CD4-positive, alpha-beta T cell treated with Interleukin-17A for 1 hour (primary cell): Measurements from ENCODE around the gene LILRA1.
"Not testable (repeated sequence)": the region's sequence is repeated elsewhere in the genome, so short reads cannot be mapped to it uniquely, and the experiment has no call there.

Experiments
- DNase-seq: peaks from one replicate; pipeline ENCODE4 v3.0.0-alpha.2; 2020

LILRA1 gene

DNA sequence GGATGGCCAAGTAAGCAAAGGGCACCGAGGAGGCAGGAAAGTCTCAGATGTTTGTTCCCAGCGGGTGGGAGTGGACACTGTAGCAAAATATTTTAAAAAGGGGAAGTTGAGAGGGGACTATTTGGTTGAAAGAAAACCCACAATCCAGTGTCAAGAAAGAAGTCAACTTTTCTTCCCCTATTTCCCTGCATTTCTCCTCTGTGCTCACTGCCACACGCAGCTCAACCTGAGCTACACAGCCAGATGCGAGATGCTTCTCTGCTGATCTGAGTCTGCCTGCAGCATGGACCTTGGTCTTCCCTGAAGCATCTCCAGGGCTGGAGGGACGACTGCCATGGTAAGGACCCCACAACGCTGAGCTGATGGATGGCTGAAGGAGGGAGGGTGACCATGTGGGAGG is at the start of gene LILRA1:
TSS of gene LILRA1 (plus strand) at position 188 of the 400 bp plus-strand sequence. CDS start 613 bp downstream, outside the sequence.
- DNase-seq = not testable (repeated sequence)

DNA sequence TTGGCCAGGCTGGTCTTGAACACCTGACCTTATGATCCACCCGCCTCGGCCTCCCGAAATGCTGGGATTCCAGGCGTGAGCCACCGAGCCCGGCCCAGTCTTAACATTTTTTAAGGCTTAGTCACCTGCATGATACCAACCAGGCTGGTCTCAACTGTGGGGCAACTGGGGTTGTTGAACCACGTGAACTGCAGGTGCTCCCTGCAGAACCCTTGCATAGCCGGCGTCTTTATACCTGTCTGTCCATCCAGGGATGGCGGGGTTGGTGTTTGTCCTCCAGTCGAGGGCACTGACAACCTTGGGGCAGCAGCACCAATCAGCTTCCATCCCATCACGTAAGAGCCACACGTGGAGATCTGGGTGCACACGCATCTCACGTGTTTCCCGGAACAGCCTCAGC is 44.6 kb upstream of the LILRA1 start:
- DNase-seq = no peak

DNA sequence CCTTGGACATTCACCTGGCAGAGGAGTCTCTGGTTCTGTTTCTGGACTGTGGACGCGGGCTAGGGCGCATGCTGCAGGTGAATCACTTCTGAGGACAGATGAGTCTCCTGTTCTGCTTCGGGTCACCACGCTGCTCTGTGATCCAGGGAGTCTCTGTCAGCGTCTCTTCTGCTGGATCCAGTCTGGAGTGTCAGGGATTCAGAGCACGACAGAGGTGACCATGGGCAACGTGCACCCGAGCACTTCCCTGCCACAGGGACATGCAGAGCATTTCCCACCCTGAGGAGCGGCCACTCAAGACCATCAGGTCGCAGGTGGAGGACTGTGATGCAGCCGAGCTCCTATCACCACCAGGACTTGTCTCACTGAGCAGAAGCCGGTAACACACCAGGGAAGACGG is 44.2 kb upstream of the LILRA1 start:
- no peak for DNase-seq

DNA sequence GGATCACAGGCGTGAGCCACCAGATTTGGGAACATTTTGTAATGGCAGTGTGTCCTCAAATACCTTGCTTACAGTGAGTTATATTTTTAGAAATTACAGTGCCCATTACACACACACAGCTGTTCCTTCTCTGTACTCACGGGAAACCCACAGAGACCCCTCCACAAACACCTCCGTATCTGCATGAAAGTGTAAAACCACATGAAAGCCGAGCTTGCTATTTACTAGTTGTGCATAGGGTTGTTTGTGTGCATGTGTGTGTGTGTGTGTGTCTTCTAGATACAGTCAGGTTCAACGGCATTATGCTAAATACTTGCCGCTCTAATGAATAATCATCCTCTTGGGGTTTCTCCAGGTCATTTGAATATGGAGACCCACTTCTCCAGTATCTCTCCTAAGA is 42.1 kb upstream of the LILRA1 start:
- peak; percentile 72 for DNase-seq

DNA sequence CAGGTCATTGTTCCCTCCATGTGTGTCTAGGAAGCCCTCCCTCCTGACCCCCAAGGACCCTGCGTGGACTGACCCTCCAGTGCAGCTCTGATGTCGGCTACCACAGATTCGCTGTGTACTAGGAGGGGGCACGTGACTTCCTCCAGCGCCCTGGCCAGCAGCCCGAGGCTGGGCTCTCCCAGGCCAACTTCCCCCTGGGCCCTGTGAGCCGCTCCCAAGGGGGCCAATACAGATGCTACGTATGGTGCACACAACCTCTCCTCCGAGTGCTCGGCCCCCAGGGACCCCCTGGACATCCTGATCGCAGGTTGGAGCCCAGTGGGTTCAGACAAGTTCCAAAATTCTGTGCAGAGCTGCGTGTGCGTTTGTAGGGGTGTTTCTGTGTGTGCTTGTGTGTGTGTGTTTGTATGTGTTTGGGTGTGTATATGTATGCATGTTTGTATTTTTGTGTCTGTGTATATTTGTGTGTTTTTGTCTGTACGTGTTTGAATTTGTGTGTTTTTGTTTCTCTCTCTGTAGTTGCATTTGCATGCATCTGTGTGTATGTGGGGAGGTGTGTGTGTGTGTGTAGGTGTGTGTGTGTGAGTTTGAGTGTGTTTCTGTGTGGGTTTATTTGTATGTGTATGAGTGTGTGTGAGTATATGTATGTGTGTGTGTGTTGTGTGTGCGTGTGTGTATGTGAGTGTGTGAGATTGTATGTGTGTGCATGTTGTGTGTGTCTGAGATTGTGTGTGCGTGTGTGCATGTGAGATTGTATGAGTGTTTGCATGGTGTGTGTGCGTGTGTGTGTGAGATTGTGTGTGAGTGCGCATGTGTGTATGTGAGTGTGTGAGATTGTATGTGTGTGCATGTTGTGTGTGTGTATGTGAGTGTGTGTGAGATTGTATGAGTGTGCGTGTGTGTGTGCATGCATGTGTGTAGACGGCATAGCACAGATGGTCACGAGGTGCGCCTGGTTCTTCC is 41.2 kb upstream of the LILRA1 start:
- no peak for DNase-seq

DNA sequence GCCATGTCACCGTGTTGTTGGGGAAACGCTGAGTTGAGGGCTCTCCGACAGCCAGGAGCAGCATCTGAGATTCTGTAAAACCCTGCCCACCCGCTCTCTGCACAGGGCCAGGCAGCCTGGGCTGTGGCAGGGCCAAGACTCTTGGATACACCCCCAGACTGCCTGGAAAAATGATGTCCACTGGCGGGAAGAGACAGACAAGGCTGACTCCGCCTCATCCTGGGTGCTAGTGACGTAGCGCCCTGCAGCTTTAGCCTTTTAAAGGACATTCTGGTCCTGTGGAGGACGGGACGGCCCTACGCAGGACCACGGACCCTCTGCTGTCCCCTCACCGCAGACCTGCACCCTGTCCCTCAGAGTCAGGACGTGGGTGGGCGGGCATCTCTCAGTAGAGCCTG is 40.5 kb upstream of the LILRA1 start:
- DNase-seq = no peak

DNA sequence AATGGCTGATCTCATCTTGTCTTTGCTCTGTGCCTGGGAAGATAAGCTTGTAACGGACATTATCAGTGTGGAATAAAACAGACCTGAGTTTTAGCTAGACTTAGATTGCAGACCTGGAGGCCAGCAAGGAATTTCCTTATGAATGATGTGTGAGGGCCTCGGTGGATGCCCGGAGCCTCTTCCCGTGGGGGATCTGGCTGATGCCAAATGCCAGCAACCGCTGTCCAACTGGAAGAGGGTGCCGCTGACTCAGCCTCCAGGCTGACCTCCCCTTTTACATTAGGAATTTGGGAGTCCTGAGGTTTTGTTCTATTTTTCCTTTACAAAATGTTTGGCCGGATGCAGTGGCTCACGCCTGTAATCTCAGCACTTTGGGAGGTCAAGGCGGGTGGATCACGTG is 39.4 kb upstream of the LILRA1 start:
- DNase-seq = no peak

DNA sequence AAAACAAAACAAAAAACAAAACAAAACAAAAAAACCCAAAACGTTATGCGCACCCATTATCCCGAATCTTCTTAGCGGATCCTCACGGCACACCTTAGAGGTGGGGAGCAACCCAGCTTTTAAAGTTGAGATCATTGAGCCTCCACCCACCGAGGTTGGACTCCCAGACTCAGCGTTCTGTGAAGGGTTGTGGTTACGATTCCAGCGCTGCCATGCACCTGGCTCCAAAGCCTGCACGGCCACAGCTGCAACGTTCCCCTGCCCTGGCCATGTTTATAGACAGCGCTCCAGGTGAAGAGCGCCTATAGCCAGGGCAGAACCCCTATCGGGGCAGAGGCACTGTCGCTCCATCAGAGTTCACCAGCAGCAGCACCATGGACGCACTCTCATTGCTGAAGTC is 38.5 kb upstream of the LILRA1 start:
- DNase-seq = no peak

DNA sequence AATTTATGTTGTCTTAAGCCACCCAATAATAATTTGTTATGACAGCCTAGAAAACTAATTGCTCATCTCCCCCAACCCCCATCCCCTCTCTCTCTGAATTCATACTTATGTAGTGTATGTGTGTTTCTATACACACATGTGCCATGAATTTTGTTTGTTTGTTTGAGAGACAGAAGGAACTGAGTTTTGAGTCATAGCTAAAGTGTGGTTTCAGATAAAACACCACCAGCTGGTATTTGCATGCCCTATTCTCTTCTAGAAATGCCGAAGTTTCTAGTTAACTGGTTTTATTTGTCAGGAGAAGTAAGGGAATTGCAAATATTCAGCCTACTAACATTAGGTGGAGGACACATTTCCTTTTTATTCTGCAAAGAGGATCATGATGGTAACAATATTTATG is 37.2 kb upstream of the LILRA1 start:
- DNase-seq = no peak

DNA sequence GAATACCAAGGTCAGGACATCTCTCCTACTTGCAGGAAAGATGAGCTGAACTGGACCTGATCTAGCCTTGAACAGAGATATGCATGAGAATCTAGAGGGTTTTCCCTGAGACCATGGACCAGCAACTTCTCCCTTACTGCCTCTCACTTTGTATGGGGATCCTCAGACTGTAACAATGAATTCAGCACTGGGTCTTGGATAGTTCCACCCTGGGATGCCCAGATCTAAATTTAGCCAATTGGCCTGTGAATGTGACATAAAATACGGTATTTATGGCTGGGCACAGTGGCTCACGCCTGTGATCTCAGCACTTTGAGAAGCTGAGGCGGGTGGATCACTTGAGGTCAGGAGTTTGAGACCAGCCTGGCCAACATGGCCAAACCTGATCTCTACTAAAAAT is 35.1 kb upstream of the LILRA1 start:
- no peak for DNase-seq

DNA sequence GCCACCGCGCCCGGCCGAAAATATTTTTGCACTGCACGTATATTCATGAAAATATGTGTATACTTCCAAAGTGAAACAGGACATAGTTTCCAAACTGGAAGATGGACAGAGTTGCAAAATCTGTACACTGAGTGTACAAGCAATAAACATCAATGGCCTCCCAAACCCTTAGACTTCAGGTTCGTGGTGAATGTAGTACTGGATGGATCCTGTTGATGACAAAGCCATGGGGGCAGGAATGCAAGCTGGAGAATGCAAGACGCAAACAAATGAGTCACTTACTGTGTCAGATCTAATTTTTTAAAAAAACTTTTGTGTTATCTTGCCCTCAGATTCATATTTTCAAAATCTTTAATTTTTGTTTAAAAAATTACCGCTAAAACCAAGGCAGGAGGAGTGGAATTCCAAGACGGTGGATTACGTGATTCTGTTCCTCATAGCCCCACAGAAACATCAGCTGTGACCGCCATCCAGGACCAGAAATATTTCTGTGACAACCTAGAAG is 32.5 kb upstream of the LILRA1 start:
- no peak for DNase-seq

DNA sequence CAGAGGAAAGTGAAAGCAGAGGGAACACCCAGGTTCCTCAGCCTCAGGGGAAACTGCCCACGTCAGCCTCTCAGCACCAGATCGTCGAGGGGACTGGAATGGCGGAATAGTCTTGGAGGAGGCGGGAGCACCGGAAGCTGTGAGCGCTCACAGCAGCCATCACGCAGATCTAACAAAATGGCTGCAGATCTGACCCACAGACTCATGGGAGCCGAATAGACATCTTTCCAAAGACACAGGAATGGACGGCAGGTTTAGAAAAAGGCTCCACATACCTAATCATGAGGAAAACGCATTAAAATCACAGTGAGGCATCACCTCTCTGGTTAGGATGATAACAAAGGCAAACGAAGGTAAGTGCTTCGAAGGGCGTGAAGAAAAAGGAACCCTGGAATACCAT is 31.6 kb upstream of the LILRA1 start:
- DNase-seq = no peak

DNA sequence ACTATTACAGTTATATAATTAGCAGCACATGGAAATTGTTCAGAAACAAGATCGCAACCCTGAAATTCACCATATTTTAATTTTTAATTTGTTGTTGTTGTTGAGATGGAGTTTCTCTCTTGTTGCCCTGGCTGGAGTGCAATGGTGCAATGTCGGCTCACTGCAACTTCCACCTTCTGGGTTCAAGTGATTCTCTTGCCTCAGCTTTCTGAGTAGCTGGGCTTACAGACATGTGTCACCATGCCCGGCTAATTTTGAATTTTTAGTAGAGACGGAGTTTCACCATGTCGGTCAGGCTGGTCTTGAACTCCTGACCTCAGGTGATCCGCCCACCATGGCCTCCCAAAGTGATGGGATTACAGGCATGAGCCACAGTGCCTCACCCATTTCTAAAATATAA is 30.2 kb upstream of the LILRA1 start:
- DNase-seq = not testable (repeated sequence)

DNA sequence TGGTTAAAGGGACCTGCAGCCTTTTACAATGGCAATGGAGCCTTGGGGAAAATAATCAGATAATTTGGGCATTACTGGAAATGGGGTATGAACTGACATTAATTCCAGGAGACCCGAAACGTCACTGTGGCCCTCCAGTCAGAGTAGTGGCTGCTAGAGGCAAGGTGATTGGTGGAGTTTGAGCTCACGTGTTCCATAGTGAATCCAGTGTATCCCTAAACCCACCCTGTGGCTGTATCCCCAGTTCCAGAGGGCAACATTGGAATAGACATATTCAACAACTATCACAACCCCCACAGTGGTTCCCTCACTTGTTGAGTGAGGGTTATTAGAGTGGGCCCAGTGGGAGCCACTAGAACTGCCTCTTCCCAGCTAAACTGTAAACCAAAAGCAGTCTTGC is 23.1 kb upstream of the LILRA1 start:
- DNase-seq = no peak

DNA sequence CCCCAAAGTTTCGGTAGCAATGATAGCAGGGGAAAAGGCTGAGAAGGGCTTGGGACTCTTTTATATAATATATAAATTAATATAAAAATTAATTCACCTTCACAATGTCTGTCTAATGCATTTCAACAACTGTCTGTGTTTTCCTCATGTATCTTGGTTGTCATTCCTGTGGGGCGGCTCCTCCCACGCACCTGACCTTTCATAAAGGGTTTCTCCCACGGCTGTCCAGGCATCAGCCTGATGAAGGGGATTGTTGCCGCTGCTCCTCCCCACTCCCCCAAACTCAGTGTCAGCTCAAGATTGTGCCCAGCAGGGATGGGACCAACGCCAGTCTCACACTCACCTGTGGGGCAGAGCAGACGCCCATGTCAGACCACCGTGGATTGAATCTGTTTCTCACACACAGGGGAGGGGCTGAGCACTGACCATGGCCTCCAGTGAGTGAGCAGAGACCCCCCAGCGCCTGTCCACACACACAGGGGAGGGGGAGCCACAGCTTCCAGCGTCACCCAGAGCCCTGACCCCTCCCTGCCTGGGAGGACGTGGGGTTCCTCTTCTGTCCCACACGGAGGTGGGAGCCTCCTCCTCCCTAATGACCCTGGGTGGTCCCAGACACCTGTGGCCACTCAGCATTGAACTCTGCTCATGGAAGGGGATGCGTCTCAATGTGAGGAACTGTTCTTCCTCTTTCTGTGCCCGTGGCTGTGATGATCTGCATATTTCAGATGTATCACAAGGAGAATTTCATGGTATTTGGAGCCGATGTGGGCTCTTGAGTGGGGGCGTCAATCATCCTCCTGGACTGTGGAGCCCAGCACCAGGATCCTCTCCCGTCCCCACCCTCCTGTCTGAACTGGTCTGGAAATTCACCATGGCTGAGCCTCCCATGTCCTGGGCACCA is 21.5 kb upstream of the LILRA1 start:
- DNase-seq = not testable (repeated sequence)

DNA sequence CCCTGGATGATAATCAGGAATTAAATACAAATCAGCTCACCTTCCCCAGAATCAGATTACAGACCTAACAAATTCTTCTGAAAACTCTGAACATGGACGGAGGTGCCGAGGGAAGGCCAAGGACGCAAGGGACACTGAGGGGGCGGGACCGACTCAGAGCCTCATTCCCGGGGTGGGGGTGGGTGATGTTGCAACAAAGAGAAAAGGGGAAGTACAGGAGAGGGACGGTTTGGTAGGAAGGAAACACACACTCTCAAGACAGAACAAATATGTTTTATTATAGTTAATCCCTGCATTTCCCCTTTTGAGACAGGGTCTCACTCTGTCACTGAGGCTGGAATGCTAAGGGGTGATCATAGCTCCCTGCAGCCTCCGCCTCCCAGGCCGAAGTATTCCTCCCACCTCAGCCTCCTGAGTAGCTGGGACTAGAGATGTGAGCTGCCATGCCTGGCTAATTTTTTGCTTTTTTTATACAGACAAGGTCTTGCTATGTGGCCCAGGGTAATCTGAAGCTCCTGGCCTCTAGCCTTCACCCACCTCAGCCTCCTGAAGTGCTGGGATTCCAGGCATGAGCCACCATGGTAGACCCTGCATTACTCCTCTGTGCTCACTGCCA is 20.6 kb upstream of the LILRA1 start:
- no peak for DNase-seq

DNA sequence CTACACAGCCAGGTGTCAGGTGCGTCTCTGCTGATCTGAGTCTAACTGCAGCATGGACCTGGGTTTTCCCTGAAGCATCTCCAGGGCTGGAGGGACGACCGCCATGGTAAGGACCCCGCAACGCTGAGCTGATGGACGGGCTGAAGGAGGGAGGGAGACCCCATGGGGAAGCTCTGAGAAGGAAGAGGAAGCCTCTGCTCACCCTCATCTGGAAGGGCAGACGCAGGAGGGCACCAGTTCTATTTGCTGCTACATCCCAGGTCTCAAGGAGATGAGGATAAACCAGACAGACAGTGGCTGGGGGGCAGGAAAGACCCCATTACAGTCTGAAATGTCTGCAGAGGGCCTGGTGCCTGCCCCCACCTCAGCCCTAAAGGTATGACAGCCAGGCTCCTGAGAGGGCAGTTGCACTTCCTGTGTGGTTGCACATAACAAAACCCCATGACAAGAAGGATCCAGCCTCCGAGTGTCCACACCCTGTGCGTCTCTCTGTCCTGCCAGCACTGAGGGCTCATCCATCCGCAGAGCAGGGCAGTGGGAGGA is 20.0 kb upstream of the LILRA1 start, which contains the start of gene LILRA2:
TSS of gene LILRA2 (plus strand) at position 461 of the 543 bp plus-strand sequence. CDS start 89 bp downstream, outside the sequence.
- DNase-seq = no peak

DNA sequence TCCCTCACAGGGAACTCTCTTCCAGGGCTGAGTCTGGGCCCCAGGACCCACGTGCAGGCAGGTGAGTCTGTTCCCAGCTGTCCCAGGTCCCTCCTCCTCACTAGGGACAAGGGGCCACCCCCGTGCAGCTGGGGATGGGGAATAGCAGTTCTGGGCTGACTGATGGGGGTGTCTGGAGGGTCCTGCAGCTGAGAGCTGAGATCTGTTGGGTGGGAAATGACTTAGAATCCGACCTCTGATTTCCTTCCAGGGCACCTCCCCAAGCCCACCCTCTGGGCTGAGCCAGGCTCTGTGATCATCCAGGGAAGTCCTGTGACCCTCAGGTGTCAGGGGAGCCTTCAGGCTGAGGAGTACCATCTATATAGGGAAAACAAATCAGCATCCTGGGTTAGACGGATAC is 19.4 kb upstream of the LILRA1 start:
- no peak for DNase-seq

DNA sequence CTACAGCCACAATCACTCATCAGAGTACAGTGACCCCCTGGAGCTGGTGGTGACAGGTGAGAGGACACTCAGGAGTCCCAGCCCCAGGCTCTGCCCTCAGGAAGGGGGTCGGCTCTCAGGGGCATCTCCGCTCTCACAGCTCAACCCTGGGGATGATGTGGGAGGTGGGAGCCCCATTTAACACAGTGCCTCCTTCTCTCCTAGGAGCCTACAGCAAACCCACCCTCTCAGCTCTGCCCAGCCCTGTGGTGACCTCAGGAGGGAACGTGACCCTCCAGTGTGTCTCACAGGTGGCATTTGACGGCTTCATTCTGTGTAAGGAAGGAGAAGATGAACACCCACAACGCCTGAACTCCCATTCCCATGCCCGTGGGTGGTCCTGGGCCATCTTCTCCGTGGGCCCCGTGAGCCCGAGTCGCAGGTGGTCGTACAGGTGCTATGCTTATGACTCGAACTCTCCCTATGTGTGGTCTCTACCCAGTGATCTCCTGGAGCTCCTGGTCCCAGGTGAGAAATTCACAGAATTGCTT is 18.8 kb upstream of the LILRA1 start:
- DNase-seq = no peak

DNA sequence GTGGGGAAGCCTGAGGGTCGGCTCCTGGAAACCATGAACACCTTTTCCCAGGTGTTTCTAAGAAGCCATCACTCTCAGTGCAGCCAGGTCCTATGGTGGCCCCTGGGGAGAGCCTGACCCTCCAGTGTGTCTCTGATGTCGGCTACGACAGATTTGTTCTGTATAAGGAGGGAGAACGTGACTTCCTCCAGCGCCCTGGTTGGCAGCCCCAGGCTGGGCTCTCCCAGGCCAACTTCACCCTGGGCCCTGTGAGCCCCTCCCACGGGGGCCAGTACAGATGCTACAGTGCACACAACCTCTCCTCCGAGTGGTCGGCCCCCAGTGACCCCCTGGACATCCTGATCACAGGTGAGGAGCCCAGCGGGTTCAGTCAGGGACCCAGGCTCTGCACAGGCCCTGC is 18.2 kb upstream of the LILRA1 start:
- not testable (repeated sequence) for DNase-seq

DNA sequence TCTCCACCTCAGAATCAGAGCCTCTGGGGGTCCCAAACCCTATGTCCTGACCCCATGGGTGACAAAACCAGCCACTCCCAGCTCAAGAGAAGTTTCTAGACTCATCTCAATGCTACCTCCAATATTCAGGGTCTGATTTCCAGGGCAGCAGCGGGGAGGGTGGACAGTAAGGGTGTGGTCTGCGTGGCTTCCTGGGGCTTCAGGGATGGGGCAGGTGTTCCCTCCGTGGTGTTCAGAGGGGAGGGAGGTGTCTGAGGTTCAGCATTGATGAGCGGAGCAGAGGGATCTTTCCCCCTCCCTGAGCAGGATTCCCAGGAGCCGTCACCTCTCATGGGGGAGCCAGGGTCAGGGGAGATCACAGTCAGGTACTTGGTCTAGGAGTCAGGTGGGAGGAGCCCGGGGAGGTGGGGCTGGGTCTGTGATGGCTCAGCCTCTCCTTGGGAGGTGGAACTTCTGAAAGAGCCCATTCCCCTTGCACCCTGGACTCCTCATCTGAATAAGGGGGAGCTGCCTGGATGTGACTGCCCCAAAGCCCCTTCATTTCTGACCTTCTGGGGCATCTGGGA is 16.9 kb upstream of the LILRA1 start:
- no peak for DNase-seq

DNA sequence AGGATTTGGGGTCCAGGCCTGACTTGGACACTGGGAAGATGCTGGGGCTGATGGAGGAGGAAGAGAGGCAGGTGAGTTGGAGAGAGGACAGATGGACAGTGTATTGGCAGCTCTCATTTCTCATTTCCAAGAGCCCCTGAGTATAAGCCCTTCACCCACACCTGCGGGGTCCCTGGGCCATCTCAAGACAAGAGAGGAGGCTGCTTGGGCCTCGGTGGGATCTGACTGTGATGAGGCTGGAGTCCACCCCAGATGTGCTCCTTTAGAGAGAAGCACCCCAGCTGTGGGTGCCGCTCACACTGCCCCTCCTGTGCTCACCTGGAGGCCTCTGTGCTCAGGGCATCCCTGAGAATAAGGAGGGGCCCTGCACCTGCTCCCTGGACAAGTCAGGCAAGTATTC is 16.1 kb upstream of the LILRA1 start:
- no peak for DNase-seq
